ENCODE data around the gene SRSF9.

- TF ChIP-seq, protein P1, sequence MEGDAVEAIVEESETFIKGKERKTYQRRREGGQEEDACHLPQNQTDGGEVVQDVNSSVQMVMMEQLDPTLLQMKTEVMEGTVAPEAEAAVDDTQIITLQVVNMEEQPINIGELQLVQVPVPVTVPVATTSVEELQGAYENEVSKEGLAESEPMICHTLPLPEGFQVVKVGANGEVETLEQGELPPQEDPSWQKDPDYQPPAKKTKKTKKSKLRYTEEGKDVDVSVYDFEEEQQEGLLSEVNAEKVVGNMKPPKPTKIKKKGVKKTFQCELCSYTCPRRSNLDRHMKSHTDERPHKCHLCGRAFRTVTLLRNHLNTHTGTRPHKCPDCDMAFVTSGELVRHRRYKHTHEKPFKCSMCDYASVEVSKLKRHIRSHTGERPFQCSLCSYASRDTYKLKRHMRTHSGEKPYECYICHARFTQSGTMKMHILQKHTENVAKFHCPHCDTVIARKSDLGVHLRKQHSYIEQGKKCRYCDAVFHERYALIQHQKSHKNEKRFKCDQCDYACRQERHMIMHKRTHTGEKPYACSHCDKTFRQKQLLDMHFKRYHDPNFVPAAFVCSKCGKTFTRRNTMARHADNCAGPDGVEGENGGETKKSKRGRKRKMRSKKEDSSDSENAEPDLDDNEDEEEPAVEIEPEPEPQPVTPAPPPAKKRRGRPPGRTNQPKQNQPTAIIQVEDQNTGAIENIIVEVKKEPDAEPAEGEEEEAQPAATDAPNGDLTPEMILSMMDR (conservative IDR thresholded peaks at IDR 0.05) = no peak
- TF ChIP-seq EZH2 (IDR thresholded peaks at IDR 0.05; ENCODE audit: low read depth) = no peak
Measured at GRCh38 chr12:120497524-120498150, 28.1 kb upstream of the SRSF9 start.

Measured in PC-9 (cell line).